SHP77 treated with DMSO at 0.1 percent for 48 hours (cell line): ENCODE results near the gene CCNL1.
"Not testable (repeated sequence)": the region's sequence is repeated elsewhere in the genome, so short reads cannot be mapped to it uniquely, and the experiment has no call there.

Source experiments
- DNase-seq: peaks from one replicate; lab custom pipeline; 2025; lab: John Stamatoyannopoulos, UW

The CCNL1 gene

DNA sequence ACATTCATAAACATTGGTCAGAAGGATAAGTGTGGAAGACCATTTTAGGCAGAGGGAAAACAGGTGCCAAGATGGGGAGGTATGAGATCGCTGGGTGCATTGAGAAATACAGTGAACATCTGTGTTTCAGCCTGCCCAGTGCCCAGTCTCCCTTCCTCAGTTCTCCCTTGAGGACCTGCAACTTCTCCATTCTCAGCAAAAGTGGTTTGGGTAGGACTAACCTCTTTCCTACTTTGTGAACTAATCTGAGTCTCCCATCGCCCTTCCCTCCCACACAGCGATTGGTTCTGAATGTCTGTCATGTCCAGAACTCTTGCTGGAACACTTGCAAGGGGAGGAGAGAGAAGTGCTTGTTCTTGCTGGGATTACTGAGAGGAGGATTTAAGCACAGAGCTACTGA lies 10.9 kb upstream of the CCNL1 start:
- DNase-seq = no peak

DNA sequence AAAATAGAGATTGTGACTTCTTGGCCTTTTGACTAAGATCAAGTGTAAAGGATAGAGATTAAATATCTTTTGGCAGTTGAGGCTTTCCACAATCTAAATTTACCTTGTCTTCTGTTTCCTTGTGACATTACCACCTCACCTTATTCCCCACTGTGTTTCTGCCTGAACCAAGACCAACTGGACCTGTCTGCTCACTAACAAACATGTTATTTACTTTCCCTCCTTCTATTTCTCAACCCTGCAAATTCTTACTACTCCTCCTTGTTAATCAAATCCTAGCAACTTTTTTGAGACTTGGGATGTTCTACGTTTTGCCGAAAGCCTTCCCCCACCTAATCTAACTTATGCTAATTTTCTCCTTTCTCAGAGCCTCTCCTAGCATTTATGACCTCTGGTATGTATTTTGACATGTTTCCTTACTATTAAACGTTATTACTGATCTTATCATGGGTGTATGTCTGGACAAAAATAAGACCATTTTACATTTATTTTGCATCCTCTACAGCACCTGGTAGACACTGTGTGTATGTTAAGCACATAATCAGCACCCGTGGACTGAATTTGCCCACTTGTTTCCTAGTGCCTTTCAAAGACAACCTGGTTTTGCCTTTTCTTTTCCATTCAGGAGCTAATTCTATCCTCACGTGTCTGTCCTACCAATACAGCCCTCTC lies 7.6 kb upstream of the CCNL1 start:
- no peak for DNase-seq

DNA sequence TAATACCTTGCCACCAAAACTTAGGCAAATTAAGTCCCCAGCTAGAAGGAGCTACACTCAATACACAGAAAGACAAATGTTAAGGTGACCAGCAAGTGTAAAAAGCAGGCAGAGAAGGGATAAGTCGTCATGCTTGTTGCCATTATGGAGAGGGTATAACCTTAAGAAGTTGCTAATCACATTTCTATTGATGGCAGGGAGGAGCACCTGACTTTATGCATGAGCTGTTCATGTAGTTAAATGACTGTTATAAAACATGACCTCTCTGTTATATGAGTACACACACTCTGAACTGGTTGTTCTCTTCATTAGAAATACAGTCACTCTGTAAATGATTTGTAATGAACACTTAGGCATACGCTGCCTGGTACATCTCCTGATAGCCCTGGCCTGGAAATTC lies 6.6 kb upstream of the CCNL1 start:
- DNase-seq = no peak

DNA sequence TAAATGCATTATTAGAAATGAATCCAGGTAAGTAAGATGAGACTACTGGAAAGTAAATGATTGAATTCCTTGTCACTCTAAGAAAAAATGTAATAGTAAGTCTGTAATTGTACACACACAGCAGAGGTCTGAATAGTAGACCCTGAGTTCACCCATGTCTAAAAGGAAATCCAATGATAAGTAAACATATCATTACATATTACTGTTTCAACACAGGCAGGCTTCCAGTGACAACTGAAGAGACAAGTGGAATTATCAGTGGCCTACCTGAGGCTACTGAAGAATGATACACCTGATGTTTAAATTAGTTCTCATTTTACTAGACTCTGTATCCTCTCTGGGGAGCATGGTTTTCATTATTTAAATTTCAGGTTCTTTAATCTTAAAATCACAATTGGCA lies 6.2 kb upstream of the CCNL1 start:
- DNase-seq = no peak

DNA sequence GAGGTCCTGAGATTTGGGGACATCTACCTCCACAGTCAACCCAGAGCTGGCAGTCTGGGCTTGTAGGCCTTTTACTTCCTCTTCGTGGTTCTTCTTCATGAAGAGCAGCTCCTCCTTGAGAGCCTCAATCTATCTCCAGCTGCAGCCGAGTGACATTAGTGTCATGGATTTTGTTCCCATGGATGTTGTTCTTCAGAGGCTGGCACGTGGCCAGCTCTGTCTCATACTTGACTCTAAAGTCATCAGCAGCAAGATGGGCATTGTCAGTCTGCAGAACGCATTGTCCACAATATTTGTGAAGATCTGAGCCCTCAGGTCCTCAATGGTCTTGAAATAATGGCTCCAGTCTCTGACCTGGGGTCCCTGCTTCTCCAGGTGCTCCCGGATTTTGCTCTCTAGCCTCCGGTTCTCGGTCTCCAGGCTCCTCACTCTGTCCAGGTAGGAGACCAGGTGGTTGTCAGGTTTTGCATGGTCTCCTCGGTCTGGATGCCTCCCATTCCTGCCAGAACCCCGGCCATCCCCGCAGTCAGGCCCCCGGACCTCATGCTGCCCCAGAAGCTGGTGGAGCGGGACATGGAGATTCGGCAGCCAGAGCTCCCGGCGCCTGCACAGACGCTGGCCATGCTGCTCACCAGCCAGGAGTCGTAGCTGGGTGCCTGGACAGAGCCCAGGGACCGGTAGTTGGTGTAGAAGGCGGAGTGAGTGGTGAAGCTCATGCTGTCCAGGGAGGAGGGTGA lies 3.4 kb upstream of the CCNL1 start:
- DNase-seq = no peak

DNA sequence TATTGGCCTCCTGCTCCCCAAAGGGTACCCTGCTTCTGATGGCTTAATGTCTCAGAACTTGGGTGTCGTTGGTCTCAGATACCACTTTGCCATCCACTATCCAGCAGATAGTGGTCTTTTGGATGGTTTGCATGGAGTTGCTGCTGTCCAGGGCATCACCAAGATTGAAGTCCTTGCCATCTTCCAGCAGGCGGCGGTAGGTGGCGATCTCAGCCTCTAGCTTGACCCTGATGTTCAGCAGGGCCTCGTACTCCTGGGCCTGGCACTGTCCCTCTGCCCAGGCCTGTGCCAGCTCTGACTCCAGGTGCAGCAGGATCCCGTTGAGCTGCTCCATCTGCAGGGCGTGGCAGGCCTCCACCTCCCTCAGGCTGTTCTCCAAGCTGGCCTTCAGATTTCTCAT lies 2.7 kb upstream of the CCNL1 start:
- not testable (repeated sequence) for DNase-seq

DNA sequence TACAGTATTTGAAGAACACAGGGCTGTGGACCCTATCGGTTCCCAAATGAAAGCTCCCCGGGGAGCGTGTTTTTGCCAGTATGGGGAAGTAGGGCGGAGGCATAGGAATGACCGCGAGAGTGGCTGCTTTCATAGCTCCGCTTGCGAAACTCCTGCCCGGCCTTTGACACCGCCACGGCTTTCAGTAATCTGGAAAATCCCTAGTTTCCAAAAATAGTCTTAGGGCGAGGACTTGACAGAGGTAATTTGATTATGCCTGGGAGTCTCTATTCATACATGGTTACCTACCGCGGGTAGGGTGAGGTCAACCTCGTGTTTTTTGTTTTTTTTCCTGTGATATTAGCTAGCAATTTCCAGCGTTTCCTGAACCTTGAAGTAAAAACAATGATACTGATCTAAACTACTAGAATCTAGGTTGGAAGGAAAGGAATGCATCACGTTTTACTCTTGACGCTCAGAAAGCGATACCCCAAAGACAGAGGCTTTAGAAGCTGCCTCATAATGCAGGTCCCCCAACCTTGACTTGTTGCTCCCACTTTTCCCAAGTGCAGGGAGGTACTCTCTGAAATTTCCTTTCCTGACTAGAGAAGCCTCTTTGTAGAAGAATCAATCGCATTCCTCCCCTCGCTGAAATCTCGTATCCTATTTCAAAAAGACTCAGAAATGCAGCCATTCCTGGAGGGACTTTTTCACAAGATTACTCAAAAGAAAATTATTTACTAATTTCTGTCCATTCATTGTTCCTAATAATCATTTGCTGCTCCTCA lies 894 bp upstream of the CCNL1 start:
- DNase-seq = peak; percentile 3

DNA sequence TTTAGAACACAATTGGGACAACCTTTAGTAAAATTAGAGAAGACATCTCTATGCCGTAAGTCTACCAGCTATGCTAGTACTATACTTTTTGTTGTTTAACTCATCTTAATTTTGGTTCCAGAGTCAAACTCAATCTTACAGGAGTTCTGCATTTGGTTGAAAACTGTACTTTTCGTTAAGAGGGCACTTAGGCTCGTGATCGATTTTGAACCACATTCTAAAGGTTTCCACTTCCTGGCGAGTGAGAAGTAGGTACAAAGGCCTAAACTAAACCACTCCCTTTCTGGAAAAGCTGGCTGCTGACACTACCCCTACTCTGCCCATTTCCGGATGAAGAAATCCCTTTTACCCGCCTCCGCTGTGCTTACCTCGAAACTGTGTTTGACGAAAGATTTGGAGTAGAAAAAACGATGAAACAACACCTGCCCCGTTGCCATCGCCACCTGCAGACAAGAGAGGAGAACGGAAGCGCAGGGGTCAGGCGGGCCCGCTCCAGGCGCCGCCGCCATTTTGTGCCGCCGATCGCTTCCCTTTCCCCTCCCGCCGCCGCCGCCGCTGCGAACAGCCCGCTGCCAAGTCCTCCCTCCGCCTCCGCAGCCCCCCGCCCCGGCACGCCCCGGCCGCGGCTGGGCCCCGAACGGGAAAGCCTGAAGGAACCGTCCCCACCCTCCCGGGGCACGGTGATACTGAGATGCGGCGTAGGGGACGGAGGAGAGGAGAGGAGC lies 748 bp downstream of the CCNL1 start:
- peak; percentile 60 for DNase-seq

DNA sequence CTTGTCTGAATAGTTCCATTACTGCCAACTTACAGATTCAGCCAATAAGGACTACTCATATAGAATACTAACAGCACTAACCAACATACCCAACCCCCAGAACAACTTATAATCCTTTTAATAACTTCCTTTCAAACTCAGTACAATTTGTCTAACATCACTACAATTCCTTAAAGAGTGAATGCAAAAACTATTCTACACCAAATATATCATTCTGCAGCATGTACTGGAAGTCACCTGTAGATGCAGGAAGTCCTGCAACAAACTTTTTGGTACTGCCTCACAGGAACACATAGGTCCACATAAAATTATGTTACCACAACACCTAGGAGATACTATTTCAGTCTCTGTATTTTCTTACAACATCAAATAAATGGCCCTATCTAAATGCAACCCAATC lies 2.1 kb downstream of the CCNL1 start:
- DNase-seq = no peak

DNA sequence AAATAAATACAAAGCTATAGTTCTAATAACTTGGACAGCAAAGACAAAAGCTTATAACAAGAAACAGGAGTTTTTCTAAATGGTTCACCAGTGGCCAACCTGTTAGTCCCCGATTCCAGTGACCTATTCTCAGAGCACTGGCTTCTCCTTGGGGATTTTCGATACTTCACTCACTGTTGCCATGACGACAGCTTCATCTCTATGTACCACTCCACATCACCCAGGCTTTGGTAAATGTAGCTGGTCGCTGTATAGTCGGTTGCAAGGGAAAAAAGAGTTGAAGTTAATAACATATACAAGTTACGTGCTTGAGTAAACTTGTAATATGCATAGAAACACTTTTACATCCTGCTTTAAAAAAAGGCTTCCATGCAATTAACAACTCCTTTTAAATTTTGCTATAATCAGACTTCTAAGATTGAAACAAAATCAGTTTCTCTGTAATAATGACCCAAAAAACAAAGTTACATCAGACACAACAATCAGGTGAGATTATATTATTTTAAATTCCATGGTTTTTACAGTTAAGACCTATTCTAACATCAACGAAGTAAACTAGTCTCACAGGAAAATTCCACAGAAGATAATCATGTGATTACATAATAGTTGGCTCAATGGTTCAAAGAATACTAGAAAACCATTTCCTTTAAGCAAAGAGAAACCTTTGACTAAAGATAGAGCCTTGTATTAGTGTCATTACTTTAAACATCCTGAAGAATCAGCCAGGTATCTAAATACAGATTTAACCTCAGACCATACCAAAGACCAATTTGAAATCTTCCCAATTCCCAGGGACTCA lies 2.9 kb downstream of the CCNL1 start:
- no peak for DNase-seq

DNA sequence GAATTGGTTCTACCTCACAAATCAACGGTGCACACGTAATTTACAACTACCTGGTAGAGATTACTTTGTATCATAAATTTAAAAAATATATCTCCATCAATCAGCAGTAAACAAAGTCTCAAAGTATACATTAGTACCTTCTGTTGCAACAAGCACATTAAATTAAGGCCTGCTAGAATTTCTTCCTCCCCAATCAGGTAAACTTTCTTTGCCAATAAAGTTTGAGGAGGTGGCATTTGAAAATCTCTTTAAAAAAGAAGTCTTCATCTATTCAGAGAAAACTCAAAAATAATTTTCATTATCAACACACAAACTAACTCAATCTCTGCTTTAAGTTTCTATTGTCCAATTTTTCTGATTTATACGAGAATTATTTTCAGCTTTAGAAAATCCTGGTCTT lies 4.4 kb downstream of the CCNL1 start:
- no peak for DNase-seq

DNA sequence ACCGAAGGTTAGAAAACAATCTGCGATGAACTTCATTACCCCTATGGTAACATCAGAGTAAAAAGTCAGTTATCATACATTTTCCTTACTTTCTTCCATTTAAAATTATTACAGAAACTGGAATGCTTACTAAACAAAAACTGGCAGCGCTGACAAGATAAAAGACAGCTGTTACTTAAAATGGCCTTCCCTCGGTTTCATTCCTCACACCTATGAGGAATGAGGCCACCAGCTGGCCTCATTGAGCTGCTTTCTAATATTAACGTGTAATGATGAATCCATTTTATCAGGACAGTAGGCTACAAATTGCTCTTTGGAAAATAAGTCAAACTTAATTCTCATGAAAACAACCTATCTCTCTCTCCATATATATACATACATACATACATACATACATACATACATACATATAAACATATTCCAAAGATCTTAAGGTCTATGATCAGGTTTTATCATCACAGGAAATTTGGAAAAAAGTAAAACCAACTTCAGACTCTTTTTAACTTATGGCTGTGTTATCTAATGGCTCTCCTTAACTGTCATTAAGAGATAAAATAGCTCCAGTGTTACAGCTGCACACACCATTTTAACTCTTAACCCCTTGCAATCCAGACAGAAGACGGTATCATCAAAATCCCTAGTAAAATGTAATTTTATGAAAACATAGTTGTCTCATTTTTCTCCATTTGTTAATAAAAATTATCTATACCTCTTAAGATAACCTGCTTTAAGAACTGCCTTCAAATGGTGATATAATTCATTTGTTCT lies 5.2 kb downstream of the CCNL1 start:
- DNase-seq = no peak

DNA sequence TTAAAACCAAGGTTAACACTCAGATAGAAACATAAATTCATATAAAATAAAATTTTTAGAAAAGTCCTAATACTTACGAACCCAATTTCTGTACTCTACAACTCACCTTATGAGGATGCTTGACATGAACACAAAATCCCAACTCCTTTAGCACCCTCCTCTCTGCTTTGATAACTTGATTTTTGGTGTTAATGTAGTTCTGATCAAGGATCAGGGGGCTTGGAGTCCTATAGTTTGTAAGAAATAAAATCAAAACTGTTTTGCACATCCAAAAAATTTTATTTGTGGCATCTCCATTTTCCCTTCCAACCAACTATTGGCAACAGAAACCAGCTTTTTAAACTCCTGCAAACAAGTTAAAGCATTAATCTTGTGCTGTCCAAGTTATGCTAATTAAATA lies 7.0 kb downstream of the CCNL1 start:
- no peak for DNase-seq

DNA sequence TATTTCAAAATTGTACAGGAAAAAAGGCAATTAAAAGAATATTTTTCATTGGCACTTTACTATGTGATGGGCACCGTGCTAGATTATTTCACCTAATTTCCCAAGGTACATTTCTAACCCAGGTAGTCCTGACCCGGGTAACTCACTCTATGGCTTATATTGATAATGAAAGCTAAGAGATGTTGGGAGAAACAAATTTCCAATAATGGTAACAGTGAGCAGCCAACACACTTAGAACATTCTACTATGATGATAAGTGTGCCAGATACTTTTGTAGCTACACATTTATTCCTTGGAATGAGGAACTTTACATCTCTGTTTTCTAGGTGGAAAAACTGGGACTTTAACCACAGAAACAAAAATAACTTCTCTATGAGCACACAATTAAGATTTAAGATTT lies 7.5 kb downstream of the CCNL1 start:
- DNase-seq = no peak

DNA sequence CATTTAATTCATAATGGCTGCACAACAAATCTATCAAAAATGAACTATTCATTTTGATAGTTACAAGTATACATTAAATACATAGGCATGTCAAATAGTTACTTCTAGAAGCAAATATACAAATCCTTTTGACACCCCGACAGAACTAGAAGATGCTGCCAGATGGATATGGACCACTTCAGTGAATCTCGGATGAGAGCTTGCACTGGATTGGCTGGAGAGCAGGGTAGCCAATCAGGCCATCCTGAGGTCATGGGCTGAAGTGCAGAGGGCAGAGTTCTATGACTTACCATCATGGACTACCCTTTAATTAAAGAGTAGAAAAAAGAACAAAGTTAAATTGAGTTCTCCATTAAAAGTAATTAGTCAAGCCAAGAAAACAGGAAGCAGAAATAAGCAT lies 8.3 kb downstream of the CCNL1 start:
- no peak for DNase-seq

DNA sequence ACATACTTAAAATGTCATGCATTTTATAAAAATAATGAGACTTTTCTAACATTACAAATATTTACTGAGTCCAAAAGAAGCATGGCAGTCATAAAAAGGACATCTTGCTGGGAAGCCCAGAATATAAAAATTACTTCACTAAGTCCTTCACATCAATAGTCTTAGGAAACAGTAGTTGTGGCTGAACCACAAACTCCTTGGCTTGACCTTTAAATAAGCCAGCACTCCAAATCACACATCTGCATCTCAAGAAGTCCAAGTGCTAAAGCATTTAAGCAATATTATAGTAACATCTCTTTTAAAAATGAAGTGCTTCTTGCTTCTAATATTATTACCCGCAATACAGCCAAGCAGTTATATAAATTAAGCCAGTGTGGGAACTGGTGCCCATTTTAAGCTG lies 8.8 kb downstream of the CCNL1 start:
- DNase-seq = no peak

DNA sequence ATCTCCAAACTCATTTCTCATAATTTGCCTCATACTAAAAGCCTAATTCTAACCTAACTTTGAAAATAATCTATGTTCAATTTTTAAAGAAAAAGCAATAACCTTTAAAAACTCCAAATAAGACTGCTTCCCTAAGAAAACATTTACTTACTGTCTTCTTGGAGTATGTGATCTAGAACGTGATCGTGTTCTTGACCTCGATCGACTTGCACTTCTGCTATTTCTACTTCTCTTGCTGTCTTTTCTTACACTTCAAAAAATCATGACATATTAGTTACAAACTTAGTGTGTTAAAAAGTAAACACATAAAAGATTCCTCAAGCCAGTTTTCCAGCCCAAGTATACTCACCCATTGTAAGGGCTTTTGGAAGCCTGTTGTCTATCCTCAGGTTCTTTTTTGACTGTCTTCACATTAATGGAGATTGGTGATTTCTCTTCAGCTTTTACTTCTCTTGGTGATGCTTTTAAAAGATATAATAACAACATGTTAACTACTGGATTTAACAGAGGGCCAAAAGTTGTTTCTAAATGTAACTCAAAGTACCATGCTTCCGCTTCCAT lies 10.7 kb downstream of the CCNL1 start:
- DNase-seq = no peak

DNA sequence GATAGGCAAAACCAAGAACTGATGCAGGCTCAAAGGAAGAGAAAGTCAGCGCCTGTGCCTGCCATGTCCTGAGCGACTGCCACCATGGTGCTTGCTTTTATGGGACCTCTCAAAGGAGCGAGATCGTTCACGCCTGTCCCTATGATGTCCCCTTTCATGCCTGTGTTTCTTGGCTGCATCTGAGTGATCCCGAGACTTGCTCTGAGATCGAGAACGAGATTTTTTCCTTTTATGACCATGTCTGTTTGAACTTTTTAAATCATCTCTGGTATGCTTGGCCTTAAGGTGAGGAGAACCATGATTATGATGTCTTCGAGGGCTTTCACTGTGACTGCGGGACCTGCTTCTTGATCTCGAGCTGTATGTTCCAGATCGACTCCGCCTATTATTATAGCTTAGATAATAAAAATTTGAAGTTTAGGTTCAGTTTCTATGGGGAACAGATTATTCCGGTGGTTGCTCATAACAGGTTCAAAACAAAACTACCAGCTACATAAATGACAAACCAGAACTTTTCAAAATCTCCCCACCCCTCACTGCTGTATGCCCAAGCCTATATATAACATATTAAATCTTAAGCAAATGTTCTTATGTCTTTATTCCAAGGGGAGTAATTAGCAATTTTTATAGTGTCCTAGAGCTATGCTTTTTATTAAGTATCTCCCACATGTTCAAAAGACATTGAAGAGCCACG lies 11.6 kb downstream of the CCNL1 start:
- DNase-seq = no peak

DNA sequence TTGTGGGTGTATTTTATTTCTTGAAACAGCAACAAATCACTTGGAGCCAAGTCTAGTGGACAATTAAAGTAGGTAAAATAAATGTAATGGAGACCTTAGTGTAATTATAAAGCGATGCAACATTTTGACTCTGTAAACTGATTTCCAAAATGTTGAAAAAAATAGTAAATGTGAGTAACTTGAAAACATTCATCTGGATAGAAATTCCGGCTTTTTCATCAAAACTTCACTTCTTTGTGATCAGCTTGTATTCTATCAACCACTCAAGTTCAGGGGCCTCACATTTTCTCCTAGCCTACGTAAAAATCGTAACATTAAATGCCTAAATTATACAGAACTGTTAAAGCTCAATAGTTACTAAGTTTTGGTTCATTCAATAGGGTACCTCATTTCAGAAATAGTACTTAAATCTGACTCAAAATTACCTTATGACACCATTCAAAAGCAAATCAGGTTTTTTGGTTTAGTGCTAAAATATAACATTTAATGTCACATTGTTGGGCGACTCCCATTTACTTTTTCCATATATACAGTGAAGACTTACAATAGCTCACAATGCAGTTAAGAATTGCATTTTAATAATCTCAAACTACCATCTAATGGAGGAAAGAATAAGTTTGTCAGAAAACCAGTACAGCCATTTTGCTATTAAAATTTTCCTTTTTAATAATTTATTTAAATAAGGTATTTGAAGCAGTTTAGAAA lies 12.7 kb downstream of the CCNL1 start:
- DNase-seq = no peak
